SK-N-SH treated with all-trans-retinoic acid at 6 μM for 48 hours (cell line): ENCODE measurements around the gene SULT2B1.
A peak's percentile ranks its signal among the peaks of the same experiment; 100 is the strongest.

Experiments used
- ATAC-seq: fragments of 200-7000 bp; cut with Tn5 transposase; 3 replicates; pipeline ENCODE4 v1.9.1; 2020; ENCODE audit warnings: mild to moderate bottlenecking, moderate library complexity
- ARNTL ChIP-seq: fragments of 450-650 bp; formaldehyde crosslinking; IDR thresholded peaks from 2 replicates; pipeline ENCODE4 v1.5.0; 2020; ENCODE audit warnings: low read depth, mild to moderate bottlenecking, moderate library complexity, borderline replicate concordance
- BACH2 ChIP-seq: fragments of 250-450 bp; sonication (Bioruptor Pico); IDR thresholded peaks from 2 replicates; pipeline ENCODE4 v1.9.0; 2021; ENCODE audit warnings: mild to moderate bottlenecking, borderline replicate concordance
- CREB5 ChIP-seq: fragments of 250-450 bp; sonication (Bioruptor Pico); IDR thresholded peaks from 2 replicates; pipeline ENCODE4 v1.5.1; 2020; ENCODE audit warnings: low read depth, mild to moderate bottlenecking, moderate library complexity
- CSDC2 ChIP-seq: fragments of 250-450 bp; sonication (Bioruptor Pico); IDR thresholded peaks from 2 replicates; pipeline ENCODE4 v1.5.0; 2020; ENCODE audit warnings: mild to moderate bottlenecking, moderate library complexity
- GLIS3 ChIP-seq: fragments of 250-450 bp; sonication (Bioruptor Pico); IDR thresholded peaks from 2 replicates; pipeline ENCODE4 v1.5.0; 2020; ENCODE audit warnings: mild to moderate bottlenecking, moderate library complexity
- ISL1 ChIP-seq: fragments of 250-450 bp; sonication (Bioruptor Pico); IDR thresholded peaks from 2 replicates; pipeline ENCODE4 v2.1.2; 2022; ENCODE audit warnings: mild to moderate bottlenecking, moderate library complexity
- OSR1 ChIP-seq: fragments of 250-450 bp; sonication (Bioruptor Pico); IDR thresholded peaks from 2 replicates; pipeline ENCODE4 v1.8.0; 2022; ENCODE audit warnings: moderate library complexity, mild to moderate bottlenecking, inconsistent platforms
- PATZ1 ChIP-seq: fragments of 250-450 bp; sonication (Bioruptor Pico); IDR thresholded peaks from 2 replicates; pipeline ENCODE4 v1.8.0; 2020; ENCODE audit warnings: mild to moderate bottlenecking, moderate library complexity, borderline replicate concordance
- POU6F1 ChIP-seq: fragments of 250-450 bp; sonication (Bioruptor Pico); IDR thresholded peaks from 2 replicates; pipeline ENCODE4 v1.8.0; 2021; ENCODE audit warnings: low read depth, mild to moderate bottlenecking, moderate library complexity, borderline replicate concordance
- PPARA ChIP-seq: fragments of 250-450 bp; sonication (Bioruptor Pico); IDR thresholded peaks from 2 replicates; pipeline ENCODE4 v1.5.0; 2020; ENCODE audit warnings: mild to moderate bottlenecking, borderline replicate concordance
- RARB ChIP-seq: fragments of 250-450 bp; sonication (Bioruptor Pico); IDR thresholded peaks from 2 replicates; pipeline ENCODE4 v1.8.0; 2021; ENCODE audit warnings: mild to moderate bottlenecking, moderate library complexity
- SNAI2 ChIP-seq: fragments of 250-450 bp; sonication (Bioruptor Pico); IDR thresholded peaks from 2 replicates; pipeline ENCODE4 v1.5.0; 2020; ENCODE audit warnings: mild to moderate bottlenecking, moderate library complexity
- TCF4 ChIP-seq: fragments of 250-450 bp; sonication (Bioruptor Pico); IDR thresholded peaks from 2 replicates; pipeline ENCODE4 v1.8.0; 2021; ENCODE audit warnings: mild to moderate bottlenecking, moderate library complexity, borderline replicate concordance
- TOX ChIP-seq: fragments of 250-450 bp; sonication (Bioruptor Pico); IDR thresholded peaks from 2 replicates; pipeline ENCODE4 v1.8.0; 2021; ENCODE audit warnings: mild to moderate bottlenecking, moderate library complexity, borderline replicate concordance
- TSHZ2 ChIP-seq: fragments of 250-450 bp; sonication (Bioruptor Pico); IDR thresholded peaks from 2 replicates; pipeline ENCODE4 v1.5.0; 2020; ENCODE audit warnings: mild to moderate bottlenecking, moderate library complexity
- ZC3H10 ChIP-seq: fragments of 250-450 bp; sonication (Bioruptor Pico); IDR thresholded peaks from 2 replicates; pipeline ENCODE4 v1.5.1; 2021; ENCODE audit warnings: mild to moderate bottlenecking, moderate library complexity
- ZFP3 ChIP-seq: fragments of 250-450 bp; sonication (Bioruptor Pico); IDR thresholded peaks from 2 replicates; pipeline ENCODE4 v1.5.0; 2020; ENCODE audit warnings: mild to moderate bottlenecking, moderate library complexity
- ZFP30 ChIP-seq: fragments of 450-650 bp; formaldehyde crosslinking; IDR thresholded peaks from 2 replicates; pipeline ENCODE4 v1.5.0; 2022; ENCODE audit warnings: mild to moderate bottlenecking, moderate library complexity
- ZNF70 ChIP-seq: fragments of 450-650 bp; formaldehyde crosslinking; IDR thresholded peaks from 2 replicates; pipeline ENCODE4 v1.5.0; 2020; ENCODE audit warnings: mild to moderate bottlenecking, moderate library complexity

The SULT2B1 gene

GRCh38 chr19:48578891-48579290, 26.9 kb downstream of the SULT2B1 start:
- peak; percentile 65 for ATAC-seq
- TF ChIP-seq TCF4 (no peak), RARB (CRISPR knock-in tag) (no peak), PPARA (CRISPR knock-in tag) (no peak), SNAI2 (CRISPR knock-in tag) (no peak), ARNTL (no peak), ISL1 (CRISPR knock-in tag) (no peak), GLIS3 (CRISPR knock-in tag) (no peak), PATZ1 (CRISPR knock-in tag) (no peak)

GRCh38 chr19:48582168-48582567, 30.2 kb downstream of the SULT2B1 start:
- ATAC-seq = no peak
- TF ChIP-seq OSR1 (CRISPR knock-in tag) (no peak), PPARA (CRISPR knock-in tag) (no peak), ZFP3 (CRISPR knock-in tag) (no peak), GLIS3 (CRISPR knock-in tag) (no peak), PATZ1 (CRISPR knock-in tag) (no peak), ZC3H10 (CRISPR knock-in tag) (no peak), TOX (CRISPR knock-in tag) (no peak), CSDC2 (CRISPR knock-in tag) (no peak), TSHZ2 (CRISPR knock-in tag) (no peak), RARB (CRISPR knock-in tag) (no peak)

- TF ChIP-seq ISL1 (CRISPR knock-in tag) = no peak
- TF ChIP-seq ZNF70 (CRISPR knock-in tag) = no peak
- TF ChIP-seq CREB5 (CRISPR knock-in tag) = no peak
- no peak for TF ChIP-seq ZFP30 (CRISPR knock-in tag)
- TF ChIP-seq TCF4 = no peak
- TF ChIP-seq ZC3H10 (CRISPR knock-in tag) = no peak
- TF ChIP-seq PPARA (CRISPR knock-in tag) = no peak
- no peak for TF ChIP-seq OSR1 (CRISPR knock-in tag)
- no peak for TF ChIP-seq RARB (CRISPR knock-in tag)
- no peak for TF ChIP-seq BACH2 (CRISPR knock-in tag)
- no peak for TF ChIP-seq POU6F1 (CRISPR knock-in tag)
- TF ChIP-seq TOX (CRISPR knock-in tag) = no peak
- ATAC-seq = no peak
These were observed 35.4 kb downstream of the SULT2B1 start for GRCh38 chr19:48587387-48587786.
